Activated CD4-positive, alpha-beta T cell treated with anti-CD3 and anti-CD28 coated beads, Interleukin-2, amount 50 U/mL, for 1 hour (primary cell): Measurements from ENCODE around the gene PPP1R9B.
A peak's percentile ranks its signal among the peaks of the same experiment; 100 is the strongest.

Source experiments
- DNase-seq: peaks from one replicate; pipeline ENCODE4 v3.0.0-alpha.2; 2020

PPP1R9B gene

DNA sequence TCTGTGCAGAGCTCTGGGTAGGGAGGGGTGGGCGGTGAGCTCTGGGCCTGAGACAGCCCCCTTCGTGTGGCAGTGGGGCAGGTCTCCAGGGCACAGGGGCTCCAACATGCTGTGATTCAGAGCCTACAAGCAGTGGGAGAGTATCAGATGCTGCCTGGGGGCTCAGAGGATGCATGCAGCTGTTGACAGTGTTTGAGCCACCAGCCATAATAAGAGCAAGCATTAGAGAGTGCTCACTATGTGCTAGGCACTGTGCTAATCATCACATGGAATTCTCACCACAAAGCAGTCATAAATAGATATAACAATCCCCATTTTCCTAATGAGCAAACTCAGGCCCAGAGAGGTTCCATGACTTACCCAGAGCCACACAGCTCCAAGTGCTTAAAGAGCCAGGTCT is 47.2 kb downstream of the PPP1R9B start:
- DNase-seq, result no peak

DNA sequence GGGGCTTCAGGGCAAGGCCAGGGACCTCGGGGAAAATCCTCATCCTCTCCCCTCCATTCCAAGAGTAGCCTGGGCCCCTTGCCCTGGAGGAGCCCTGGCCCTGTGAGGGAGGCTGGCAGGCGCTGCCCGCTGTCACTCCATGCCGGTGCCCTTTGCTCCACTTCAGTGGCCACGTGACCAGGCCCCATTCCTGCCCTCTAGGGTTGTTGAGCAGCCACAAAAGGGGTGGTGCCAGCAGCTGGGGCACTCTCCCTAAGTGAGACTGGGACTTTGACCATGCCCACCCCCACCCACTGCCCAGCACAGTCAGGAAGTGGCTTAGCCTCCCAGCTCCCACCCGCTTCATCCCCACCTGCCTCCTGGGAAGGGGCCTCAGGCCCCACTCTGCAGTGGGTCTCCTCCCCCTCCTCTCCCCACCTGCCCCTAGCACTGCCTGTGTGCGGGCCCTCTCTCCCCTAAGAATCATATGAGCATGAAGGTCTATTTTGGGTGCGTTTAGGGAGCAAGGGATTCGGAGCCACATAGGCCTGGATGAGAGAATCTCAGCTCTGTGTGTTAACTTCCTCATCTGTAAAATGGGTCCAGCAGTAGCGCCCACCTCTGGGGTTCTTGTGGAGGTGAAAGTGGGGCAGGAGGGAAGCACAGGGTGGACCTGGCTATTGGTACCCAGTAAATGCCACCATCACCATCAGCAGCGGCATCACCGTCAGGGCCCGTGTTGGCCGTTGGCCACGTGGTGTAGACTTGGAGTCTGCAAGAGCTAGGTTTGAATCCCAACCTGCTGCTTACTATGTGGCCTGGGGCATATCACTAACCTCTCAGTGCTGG is 48.1 kb downstream of the PPP1R9B start:
- no peak for DNase-seq

DNA sequence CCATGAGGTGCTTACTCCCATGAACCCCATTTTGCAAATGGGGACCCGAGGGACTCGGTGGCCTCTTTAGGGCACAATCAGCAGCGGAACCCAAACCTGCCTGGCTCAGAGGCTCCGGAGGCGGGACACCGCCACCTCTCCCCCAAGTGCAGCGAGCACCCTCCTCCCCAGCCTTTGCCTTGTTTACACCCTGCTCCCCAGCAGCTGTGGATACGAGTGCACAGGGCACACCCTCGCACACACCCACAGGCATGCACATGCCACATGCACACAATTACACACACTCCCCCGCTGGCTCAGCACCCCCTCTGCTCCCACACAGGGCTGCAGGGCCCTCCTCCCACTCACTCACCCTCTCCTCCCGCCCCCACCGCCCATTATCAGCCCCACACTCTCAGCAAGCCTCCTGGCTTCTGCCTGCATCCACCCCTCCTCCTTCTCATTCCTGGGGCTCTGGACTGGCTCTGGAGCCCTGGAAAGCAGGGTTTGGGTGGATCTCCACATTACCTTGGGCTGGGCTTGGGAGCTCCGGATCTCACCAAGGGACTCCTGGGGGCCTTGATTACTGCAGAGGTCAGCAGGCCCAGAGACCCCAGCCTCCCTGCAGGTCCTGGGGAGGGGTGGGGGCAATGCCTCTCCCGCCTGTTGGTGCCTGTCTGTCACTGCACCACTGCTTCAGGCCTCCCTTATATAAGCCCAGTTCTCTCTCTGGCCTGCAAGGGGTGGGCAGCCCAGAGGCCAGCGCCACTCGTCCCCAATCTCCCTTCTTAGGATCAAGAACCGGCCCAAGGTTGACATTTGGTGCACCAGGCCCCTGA is 48.9 kb downstream of the PPP1R9B start:
- no peak for DNase-seq

DNA sequence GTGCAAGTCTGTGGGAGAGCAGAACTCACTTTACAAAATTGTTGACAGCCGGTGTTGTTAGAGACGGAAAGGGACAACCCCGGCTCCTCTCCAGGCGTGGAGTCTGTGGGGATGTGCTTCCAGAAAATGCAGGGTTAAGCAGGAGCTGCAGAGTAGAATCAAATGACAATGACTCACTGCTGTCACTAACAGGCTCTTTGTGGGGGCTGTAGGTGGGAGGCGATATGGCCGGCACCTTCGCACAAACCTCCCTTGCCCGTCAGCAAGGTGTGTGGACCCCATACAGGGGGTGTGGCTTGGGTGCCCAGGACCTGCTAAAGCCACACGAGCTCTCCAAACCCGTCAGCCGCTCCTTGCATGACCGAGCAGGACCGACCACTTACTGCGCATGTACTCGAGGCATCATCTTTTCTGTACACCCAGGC is 49.5 kb downstream of the PPP1R9B start:
- DNase-seq, result no peak

DNA sequence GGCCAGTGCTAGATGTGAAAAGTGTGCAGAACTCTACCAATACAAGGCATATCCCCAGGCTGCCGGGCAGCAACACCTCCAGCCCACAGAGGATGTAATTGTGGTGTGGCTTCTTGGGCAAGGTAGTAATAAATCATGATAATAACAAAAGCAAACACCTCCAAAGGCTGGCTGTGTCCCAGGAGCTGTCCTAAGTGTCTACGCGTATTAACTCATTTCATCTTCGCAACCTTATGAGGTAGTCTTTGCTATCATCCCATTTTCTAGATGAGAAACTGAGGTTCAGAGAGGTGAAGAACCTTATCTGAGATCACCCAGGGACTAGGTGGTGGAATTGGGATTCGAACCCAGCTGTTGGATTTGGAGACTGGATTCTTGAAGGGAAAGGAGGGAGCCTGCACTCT is 50.0 kb downstream of the PPP1R9B start:
- DNase-seq, result no peak

DNA sequence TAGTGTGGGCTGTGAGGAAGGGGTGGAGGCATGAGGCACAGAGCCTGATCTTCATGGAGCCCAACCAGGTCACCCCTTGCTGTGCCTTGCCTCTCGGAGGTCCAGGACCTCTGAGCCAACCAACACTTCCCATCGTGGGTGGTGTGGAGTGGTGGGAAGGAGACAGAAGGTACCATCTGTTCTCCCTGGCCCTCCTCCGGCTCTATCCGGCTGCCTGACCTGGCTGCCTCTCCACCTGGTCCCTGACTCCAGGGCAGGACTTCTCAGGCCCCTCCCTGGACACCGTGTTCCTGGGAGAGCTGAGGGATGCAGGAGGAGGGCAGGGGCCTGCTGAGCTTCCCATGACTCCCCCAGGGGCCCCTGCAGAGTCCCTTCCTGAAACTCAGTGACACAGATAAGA is 51.5 kb downstream of the PPP1R9B start:
- no peak for DNase-seq

DNA sequence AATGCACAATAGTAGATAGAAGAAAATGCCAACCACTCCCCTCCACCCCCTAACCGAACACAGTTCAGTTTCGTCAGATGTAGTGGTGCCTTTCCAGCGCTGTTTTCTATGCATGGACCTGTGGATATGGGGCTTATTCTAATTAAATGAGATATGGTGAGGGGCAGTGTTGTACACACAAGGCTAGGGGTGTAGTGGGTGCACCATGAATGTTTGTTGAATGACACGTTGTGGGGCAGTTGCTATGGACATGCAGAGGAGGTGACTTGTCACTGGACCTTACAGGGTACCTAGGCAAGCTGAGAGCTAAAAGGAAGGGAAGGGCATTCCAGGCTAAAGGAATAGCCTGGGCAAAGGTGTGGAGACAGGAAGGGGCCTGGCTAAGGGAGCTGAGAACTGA is 51.9 kb downstream of the PPP1R9B start:
- DNase-seq, result no peak

DNA sequence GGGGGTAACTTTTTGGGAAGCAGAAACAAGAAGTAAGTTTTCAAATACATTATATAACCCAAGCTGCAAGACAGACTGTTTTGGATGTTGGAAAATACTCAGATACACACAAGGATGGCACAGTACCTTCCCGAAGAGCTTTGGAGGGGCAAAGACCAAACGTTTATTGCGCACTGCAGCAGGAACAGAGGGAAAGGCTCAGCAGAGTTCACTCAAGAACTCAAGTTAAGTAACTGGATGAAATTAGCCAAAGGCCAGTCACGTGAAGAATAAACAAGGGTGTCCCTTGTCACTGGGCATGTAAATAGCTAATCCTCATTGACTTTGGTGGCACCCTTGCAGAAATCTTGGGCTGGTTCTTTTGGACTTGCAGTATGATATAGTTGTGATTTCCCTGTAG is 52.6 kb downstream of the PPP1R9B start:
- no peak for DNase-seq

DNA sequence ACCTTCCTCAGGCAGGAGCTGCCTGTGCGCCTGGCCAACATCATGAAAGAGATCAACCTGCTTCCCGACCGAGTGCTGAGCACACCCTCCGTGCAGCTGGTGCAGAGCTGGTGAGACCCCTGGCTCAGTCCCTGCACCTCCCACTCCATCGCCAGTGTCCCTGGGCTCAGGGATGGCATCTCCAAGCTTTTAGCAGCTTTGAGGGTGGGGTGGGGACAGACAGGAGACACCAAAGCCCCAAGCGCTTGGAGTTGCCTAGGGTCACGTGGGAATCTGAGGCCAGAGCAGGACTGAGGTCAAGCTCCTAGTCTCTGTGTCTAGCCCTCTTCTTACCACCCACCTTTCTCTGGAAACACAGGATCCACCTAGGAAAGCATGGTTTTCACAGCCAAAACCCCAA is 53.0 kb downstream of the PPP1R9B start:
- no peak for DNase-seq

DNA sequence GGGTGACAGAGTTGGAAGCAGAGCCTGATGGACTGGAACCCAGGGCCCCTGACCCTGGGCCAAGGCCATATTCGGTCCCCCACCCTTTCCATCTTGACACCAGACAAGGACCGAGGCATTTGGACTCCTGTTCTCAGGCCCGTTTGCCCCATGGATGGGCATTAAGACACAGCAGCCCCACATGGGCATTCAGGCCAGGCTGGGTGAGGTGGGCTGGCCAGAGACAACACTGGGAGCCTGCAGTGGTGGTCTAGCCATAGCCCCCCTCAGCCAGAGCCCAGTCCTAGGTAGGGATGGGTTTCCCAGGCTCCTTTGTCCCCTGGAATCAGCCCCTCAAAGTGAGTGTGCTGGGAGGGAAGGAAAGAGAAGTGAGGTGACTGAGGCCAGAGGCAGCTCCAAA is 53.7 kb downstream of the PPP1R9B start:
- no peak for DNase-seq

DNA sequence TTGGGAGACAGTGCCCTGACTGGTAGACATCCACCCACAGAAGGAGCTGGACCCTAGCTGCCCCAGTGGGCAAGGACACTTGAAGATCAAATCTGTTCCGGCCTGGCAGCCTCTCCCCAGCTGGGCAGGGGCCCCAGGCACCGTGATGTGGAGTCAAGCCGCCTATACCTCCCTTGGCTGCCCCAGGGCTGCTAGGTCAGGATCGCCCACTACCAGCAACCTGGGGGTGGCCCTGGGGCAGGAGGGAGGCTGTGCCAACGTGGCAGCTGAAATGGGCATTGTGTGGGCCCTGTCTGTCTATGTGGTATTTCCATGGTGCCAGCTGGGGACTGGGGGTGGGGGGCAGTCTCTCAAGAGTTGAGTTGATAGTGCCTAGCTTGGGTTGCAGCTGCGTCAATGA is 54.4 kb downstream of the PPP1R9B start:
- DNase-seq, result no peak

DNA sequence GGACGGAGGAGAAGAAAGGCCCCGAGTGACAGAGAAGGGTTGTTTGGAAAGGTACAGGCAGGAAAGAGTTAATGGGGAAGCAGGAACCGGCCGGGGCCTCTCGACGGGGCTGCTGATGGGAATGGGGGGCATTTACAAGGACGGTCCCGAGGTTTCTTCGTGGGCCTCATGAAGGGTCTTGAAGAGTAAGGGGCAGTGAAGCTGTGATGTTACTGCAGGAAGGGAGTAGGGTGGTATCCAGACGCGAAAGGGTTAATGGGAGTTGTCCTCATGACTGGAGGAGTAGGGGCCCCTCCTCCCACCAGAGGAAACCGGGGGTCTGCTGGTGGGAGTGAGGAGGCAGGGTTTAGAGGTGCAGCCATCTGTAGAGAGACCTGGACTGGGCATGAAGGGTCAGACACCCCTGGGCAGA is 54.8 kb downstream of the PPP1R9B start:
- DNase-seq, result no peak

DNA sequence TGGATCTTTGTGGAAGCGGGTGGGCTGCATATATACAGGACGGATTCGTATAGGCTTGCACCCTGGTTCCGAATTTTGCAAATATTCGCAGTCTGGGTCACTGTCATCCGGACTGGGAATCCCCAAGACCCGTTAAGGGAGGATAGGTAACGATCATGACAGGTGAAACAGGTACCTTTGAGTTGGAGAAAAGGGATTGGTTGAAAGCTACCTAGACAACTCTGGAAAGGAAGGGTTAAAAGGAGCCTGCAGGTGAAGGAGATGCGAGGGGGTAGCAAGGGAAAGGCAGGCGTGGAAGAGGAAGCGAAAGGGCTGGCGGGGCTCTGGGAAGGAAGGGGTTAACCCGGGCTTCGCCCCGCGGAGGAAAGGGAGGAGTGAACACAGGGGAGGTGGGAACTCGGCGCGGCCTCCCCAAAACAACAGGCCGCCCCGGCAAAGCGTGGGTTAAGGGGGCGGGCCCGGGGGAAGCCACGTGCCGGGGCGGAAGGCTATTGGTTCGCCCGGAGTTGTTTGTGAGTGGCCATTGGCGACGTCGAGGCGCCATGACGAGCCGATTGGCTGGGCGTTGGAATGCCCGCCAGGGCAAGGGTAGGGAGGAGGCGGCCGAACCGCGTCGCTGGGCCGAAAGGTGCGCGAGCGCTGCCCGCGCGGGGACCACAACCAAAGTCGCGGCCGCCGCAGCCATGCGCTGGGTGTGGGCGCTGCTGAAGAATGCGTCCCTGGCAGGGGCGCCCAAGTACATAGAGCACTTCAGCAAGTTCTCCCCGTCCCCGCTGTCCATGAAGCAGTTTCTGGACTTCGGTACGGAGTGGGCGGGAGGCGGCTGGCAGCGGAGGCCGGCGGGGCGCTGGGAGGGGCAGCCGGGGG is 55.5 kb downstream of the PPP1R9B start, which contains the start of gene PDK2:
Gene PDK2, plus strand, starts transcription at position 599 of the 867 bp plus-strand sequence. Its CDS starts 85 bp downstream, at position 684.
- DNase-seq, result peak; percentile 94

DNA sequence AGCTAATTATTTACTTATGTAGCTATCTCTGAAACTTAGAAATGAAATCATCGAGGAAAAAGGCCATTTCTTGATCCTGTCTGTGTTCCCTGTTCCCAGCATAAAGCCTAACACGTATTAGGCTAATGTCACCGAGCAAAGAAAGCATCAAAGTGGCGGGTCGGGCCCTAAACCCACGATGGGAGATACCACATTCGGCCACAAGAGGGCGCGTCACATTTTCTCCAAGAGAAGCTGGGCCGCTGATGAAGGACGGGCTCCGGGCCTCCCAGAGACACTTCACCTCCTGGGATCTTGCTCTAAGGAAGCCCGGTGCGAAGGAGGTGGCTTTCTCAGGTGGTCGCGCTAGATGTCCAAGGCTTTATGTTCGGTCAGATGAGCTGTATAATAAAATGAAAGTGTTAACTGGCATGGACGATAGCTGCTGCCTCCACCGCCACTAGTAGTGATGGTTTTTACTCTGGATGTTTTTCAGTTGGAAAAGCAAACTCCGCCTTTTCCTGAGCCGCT is 56.2 kb downstream of the PPP1R9B start:
- peak; percentile 93 for DNase-seq

DNA sequence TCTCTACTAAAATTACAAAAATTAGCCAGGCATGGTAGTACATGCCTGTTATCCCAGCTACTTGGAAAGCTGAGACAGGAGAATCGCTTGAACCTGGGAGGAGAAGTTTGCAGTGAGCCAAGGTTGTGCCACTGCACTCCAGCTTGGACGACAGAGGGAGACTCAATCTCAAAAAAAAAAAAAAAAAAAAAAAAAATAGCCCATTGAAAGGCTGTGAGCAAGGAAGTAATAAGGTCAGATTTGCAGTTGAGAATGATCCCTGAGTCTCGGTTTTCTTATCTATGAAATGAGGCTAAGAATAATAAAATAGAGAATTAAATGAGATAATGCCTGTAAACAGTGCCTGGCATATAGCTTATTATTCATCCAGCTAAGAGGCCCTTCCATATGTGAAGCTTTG is 56.7 kb downstream of the PPP1R9B start:
- no peak for DNase-seq

DNA sequence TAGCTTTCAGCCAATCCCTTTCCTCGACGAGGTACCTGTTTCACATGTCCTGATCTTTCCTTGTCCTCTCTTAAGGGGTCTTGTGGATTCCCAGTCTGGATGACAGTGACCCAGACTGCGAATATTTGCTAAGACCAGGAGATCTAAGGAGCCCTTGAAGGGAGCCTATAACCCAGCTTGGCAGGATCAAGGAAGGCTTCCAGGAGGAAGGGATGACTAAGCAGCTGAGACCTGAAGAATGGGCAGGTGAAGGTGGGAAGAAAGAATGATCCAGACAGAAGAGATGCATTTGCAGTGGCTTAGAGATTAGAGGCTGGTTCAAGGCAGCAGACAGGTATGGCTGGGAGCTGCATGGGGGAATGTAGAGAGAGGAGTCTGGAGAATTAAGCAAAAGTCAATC is 57.2 kb downstream of the PPP1R9B start:
- DNase-seq, result no peak

DNA sequence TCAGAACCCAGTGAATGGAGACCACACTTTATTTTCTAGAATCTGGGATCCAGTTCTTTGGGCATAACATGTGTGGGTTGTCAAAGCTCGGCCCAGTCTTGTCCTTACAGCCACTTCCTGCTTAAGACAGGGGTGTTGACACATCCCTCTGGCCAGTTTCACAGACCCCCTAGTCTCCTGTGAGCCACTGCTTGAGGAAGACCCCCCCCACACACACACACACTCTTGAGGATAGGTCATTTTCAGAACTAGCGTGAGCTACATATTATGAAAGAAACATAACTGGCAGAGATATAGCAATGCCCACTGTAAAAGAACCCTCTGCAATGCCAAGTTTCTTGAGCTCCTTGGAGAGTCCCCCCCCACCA is 58.6 kb downstream of the PPP1R9B start:
- no peak for DNase-seq

DNA sequence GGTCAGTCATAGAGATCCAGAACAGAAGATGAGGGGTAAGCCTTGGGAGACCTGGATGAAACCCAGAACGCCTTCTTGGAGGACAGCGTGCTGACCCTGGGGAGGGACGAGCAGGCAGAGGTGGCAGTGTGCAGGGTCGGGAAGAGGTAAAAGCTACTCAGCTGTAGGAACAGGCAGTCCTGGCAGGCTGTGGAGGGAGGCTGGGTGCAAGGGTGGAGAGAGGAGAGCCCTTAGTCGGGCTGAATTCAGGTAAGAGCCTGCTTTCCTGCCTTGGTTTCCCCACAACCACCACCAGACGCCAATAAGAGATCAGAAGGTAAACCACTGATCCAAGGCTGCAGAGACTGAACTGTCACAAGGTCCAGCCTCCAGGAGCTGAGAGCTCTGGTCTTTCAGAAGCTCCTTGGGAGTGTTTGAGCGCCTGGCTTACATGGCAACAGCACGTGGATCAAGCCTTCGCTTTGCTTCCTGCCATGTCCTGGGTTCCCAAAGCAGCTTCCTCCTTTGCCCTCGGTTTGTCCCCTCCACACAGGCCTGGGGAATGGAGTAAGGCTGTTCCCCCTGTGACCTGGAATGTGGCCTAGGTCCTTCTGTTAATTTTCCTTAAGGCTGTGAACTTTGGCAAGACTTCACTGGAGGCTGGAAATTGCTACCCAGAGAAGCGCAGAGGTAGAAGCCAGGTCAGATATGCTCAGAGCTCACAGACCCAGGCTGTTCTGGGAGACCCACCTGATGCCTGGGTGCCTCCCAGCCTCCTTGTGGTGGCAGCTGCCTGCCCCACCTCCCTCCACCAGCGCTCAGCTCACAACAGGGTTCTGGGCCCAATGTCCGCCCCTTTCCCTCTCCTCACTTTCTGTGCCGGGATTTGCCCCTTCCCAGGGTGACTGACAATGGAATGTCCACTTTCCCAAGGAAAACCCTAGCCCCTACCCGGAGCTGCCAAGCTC is 59.2 kb downstream of the PPP1R9B start:
- DNase-seq, result no peak

DNA sequence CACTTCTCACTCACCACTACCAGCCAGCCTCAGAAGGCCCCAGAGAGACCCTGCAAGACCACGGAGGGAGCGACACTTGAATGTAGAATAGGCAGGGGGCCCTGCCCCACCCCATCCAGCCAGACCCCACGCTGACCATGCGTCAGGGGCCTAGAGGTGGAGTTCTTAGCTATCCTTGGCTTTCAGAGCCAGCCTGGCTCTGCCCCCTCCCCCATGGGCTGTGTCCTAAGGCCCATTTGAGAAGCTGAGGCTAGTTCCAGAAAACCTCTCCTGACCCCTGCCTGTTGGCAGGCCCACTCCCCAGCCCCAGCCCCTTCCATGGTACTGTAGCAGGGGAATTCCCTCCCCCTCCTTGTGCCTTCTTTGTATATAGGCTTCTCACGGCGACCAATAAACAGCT is 60.4 kb downstream of the PPP1R9B start:
- DNase-seq, result no peak

DNA sequence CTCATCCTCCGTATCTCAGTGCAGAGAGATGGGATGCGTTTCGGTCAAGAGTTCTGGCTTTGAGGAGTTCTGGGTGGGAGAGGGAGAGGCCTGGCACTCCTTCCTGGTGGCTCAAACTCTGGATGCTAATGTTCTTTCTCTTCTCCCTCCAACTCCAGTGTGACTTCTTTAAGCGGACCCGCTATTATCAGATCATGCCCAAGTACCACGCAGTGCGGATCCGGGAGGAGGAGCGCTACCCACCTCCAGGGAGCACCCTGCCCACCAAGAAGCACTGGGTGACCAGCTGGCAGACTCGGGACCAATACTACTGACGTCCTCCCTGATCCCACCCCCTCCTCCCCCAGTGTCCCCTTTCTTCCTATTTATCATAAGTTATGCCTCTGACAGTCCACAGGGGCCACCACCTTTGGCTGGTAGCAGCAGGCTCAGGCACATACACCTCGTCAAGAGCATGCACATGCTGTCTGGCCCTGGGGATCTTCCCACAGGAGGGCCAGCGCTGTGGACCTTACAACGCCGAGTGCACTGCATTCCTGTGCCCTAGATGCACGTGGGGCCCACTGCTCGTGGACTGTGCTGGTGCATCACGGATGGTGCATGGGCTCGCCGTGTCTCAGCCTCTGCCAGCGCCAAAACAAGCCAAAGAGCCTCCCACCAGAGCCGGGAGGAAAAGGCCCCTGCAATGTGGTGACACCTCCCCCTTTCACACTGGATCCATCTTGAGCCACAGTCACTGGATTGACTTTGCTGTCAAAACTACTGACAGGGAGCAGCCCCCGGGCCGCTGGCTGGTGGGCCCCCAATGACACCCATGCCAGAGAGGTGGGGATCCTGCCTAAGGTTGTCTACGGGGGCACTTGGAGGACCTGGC is 61.3 kb downstream of the PPP1R9B start:
- no peak for DNase-seq

DNA sequence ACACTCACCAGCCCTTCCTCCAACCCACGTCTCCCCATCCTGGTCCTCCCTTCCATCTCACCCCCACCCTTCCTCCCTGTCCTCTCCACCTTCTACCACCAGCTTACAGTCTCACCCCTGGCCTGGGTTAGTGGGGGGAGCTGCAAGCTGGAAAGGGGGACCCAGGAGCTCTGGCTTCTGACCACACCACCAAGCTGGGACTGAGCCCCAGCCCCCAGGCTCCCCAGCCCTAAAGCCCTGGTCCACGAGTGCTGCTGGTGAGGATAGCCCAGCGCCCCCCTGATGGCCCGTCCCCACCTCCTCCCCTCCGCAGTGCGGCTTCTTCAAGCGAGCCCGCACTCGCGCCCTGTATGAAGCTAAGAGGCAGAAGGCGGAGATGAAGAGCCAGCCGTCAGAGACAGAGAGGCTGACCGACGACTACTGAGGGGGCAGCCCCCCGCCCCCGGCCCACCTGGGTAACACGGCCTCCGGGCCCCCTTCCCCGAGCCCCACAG is 62.5 kb downstream of the PPP1R9B start:
- no peak for DNase-seq
